ENCODE data around the gene NLRC5.
A peak's percentile ranks its signal among the peaks of the same experiment; 100 is the strongest.

Gene NLRC5

DNA sequence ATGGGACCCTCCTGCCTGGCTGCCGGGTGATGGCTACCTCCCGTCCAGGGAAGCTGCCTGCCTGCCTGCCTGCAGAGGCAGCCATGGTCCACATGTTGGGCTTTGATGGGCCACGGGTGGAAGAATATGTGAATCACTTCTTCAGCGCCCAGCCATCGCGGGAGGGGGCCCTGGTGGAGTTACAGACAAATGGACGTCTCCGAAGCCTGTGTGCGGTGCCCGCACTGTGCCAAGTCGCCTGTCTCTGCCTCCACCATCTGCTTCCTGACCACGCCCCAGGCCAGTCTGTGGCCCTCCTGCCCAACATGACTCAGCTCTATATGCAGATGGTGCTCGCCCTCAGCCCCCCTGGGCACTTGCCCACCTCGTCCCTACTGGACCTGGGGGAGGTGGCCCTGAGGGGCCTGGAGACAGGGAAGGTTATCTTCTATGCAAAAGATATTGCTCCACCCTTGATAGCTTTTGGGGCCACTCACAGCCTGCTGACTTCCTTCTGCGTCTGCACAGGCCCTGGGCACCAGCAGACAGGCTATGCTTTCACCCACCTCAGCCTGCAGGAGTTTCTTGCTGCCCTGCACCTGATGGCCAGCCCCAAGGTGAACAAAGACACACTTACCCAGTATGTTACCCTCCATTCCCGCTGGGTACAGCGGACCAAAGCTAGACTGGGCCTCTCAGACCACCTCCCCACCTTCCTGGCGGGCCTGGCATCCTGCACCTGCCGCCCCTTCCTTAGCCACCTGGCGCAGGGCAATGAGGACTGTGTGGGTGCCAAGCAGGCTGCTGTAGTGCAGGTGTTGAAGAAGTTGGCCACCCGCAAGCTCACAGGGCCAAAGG is 36.8 kb downstream of the NLRC5 start:
- no peak for DNase-seq

DNA sequence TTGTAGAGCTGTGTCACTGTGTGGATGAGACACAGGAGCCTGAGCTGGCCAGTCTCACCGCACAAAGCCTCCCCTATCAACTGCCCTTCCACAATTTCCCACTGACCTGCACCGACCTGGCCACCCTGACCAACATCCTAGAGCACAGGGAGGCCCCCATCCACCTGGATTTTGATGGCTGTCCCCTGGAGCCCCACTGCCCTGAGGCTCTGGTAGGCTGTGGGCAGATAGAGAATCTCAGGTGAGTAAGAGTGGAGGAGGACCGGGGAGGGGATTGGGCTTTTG is 37.4 kb downstream of the NLRC5 start:
- DNase-seq: no peak

DNA sequence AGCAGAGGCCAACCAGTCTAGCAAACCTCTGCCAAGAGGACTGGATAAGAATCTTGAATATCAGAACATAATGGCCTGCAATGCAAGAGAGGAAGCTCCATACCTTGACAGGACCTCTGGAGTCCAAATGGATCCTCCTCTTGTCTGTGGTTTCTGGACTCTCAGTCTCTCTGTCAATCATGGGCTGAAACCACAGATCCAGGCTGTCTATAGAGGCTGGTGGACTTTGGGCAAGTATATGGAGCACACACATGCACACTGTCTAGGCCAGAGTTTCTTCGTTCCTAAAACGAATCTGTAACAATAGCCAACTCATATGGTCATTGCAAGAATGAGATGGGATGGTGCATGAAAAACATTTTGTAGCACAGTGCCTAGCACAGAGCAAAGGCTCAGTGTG is 37.7 kb downstream of the NLRC5 start:
- no peak for DNase-seq

DNA sequence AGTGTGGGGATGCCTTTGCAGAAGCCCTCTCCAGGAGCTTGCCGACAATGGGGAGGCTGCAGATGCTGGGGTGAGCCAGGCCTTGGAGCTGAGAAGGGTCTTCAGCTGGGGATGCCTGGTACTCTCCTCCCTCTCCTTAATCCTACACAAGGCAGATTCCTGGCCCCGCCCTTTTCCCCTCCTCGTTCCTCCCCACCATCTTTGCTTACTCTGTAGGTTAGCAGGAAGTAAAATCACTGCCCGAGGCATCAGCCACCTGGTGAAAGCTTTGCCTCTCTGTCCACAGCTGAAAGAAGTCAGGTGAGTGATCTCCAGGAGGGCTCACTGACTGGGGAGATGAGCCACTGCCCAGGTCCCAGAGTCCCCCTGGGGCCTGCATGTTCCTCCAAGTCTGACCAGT is 38.7 kb downstream of the NLRC5 start:
- no peak for DNase-seq

DNA sequence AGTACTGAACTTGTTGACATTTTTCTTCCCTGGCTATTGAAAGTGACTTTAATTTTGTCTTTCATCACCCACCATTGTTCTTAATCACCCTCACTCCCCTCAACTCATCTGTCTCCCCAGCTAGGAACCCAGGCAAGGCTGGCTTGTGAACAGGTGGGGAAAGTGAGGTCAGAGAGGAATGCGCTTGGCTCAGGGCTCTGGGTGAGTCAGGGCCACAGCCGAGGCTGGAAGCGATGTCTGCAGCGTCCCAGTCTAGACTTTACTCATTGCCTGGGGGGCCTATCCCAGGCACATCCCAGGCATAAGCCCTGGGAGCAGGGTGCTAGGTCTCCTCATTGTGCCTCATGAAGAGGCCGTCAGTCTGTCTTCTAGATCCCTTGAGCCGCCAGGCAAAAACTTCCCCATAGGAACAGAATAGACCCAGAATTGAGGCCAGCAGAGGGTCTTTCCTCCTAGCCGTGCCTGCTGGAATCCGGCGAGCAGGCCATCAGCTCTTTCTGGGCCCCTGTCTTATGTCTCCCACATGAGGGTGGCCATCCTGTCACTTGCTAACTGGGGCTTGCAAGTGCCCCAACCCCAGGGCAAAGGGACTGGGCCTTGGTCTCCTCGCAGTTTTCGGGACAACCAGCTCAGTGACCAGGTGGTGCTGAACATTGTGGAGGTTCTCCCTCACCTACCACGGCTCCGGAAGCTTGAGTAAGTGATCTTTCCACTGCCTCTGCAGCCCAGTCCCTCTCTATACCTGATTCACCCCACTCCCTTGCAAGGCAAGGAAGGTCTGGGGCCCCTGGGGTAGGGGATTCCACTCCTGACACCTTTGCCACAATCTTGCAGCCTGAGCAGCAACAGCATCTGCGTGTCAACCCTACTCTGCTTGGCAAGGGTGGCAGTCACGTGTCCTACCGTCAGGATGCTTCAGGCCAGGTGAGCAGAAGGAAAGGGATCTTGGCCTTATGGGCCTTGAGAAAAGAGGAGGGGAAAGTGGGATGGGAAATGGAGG is 40.1 kb downstream of the NLRC5 start:
- DNase-seq: no peak

DNA sequence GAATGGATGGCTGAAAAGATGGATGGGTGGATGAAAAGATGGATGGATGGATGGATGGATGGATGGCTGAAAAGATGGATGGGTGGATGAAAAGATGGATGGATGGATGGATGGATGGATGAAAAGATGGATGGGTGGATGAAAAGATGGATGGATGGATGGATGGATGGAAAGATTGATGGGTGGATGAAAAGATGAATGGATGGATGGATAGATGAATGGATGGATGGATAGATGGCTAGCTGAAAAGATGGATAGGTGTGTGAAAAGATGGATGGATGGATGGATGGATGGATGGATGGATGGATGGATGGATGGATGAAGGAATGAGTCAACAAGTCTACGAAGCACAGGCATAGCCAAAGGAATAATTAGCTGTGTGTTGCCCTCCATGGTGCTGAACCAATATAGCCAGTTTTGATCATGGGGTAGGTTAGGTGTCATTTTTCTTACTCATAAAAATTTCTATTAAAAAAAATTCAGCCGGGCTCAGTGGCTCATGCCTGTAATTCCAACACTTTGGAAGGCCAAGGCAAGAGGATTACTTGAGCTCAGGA is 41.1 kb downstream of the NLRC5 start:
- no peak for DNase-seq

DNA sequence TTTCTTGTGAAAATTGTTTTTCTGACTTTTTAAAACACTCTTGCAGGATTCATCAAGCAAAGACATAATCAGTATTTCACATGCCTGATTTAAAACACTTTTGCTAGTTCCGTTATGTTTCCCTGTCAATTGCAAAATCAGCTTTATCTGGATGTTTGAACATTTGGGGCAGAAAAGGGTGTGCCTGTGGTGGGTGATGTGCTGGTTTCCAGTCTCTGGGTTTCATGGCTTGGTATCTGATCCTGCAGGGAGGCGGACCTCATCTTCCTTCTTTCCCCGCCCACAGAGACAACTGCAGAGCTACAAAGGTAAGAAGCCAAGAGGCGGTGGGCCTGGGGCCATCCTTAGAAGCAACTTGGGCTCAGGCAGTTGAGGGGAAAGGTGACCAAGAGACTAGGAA is 41.8 kb downstream of the NLRC5 start:
- DNase-seq: no peak

DNA sequence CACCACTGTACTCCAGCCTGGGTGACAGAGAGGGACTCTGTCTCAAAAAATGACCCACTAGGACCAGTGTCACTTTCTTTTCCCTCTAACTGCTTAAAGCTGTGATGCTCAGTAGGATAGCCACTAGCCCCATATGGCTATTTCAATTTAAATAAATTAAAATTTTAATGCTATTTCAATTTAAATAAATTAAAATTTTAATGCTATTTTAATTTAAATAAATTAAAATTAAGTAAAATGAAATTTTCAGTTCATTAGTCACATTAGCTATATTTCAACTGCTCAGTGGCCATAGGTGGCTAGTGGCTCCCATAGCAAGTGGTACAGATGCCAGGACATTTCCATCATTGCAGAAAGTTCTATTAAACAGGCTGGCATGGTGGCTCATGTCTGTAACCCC is 43.0 kb downstream of the NLRC5 start:
- DNase-seq: no peak

DNA sequence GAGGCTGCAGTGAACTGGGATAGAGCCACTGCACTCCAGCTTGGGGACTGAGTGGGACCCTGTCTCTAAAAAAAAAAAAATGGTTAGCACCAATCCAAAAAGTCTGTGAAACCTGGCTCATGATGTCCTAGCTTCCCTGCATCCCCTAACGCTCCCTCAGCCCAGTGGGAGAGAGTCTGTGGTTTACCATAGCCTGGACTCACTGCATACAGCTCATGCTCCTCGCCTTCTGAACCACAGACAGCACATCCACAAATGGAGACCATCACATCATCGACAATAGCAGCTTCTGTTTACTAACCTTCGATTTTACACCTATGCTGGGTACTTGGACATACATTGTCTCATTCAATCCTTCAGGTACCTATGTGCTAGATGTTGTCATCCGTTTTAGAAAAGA is 43.6 kb downstream of the NLRC5 start:
- no peak for DNase-seq

DNA sequence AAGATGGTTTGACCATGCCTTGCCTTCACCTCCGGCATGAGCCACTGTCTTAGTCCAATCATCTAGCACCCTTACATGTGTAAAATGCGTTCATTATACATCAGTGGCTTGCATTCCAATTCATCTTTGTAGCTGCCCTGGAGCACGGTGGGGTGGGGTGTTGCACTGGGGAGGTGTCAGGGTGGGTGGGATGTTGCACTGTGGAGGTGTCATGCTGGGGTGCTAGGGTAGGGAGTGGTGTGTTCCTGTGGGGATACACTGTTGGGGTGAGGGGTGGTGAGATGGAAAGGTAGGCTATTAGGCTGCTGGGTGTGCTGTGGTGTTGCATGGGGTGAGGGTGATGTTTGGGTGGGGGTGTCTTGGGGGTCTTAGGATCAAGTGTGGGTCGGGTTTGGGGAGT is 47.0 kb downstream of the NLRC5 start:
- DNase-seq: no peak

DNA sequence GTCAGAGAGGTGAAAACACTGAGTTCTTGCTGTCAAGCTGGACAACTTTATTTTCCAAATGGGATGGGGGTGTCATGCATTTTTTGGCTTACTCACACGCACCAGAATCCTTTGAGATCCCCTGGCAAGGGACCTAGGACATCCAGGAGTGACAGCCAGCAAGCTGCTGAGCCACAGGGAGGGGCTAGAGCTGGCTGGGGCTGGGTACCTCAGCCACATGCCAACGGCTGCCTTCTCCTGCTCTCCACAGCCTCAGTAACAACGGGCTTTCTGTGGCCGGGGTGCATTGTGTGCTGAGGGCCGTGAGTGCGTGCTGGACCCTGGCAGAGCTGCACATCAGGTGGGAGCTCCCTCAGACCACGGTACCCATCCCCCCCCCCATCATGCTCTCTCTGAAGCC is 47.6 kb downstream of the NLRC5 start:
- no peak for DNase-seq

DNA sequence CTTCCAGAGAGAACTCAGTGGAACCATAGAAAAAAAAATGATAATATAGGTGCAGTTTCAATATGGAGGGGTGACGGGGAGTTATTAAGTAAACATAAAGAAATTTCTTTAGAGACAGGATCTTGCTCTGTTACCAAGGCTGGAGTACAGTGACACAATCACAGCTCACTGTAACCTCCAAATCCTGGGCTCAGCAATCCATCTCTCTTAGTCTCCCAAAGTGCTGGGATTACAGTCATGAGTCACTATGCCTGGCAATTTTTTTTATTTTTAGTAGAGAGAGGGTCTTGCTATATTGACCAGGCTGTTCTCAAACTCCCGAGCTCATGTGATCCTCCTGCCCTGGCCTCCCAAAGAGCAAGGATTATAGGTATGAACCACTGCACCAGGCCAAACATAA is 48.8 kb downstream of the NLRC5 start:
- no peak for DNase-seq

DNA sequence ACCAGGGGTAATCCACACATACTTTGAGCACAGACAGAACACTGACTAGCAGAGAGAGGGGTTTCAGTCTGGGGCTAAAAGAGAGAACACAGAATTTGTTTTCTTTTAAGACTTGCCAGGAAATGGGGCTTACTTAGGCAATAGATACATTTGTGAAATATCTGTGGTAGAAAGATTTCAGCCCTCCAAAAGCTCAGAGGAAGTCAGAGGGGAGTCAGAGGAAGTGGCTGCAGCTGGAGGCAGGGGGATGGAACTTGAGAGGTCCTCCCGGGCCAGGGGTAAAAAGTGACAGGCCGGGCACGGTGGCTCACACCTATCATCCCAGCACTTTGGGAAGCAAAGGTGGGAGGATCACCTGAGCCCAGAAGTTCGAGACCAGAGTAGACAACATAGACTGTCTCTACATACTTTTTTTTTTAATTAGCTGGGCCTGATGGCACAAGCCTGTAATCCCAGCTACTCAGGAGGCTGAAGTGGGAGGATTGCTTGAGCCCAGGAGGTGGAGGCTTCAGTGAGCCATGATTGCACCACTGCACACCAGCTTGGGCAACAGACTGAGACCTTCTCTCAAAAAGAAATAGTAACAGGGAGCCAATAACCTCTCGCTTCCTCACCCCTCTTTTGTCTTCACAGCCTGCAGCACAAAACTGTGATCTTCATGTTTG is 49.9 kb downstream of the NLRC5 start:
- peak in 1 of 2 donors; percentile 8 for DNase-seq

DNA sequence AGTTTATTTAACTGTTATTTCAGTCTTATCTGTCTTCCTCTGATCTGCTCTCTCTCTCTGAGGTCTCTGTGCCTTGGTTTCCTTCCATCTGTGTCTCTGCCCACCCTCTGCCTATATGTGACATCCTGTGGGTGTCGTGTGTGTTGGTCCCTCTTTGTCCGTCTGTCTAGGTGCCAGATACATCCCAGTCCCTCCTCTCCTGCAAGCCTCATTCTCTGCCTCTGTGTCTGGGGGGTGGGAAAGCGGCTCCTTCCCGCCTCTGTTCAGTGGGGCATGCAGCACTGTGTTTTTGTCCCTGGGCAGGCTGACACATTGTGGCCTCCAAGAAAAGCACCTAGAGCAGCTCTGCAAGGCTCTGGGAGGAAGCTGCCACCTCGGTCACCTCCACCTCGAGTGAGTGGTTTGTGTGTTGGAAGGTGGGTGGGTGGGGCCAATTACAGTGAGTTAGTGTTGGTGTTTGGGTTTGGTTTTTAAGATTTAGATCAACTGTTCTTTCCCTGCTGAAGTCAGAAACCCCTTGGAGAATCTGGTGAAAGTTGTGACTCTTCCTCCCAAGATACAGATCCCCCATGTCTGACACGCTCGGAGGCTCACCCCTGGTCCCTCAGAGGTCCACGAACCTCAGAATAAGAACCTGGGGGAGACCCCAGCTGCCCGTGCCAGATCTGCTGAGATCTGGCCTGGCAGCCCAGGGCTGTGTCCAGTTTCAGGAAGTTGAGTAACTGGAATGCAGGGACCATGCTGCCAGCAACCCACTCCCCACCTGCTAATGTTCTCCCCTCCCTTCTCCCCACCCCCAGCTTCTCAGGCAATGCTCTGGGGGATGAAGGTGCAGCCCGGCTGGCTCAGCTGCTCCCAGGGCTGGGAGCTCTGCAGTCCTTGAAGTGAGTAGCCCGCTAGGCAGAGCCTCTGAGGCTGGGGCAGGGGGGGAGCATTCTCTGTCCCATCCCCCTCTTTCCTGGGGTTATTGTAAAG is 52.1 kb downstream of the NLRC5 start:
- no peak for DNase-seq

DNA sequence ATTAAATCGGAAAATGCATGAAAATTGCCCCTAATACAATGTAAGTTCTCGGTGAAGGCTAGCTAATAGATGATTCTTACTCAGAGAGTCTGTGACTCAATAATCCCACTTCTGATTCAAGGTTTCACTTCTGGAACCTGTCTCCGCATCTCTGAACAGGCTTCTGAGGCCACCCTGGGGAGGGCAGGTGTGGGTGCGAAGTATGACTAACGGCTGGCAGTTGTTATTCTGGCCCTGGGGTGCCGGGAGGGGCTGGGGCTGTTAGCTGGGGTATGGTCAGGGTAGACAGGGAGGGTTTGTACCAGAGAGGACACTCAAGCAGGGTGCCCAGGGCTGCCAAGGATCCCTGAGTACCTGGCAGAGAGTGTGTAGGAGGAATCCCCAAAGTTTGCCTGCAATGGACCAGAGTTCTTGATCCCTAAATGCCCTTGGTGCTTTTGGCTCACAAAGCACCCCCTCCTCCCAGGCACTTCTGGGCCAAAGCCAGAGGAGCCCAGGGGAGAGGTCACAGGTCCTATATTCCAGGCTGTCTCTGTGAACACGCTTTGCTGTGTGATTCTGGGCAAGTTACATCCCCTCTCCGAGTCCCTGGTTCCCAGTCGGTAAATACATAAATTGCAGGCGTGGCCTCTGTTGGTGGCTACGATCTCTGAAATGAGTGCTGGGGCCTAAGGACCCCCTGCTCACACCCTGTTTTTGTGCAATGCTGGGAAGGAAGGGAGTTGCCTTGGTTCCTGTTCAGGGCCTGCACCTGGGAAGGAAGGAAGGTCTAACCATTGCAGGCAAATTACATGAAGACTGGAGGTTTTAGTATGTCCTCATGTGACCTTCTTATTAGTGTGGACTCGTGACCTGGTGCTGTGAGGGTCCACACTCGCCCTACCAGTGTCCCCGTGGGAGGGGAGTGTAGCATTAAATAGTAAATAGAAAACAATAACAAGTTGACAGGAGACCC is 53.1 kb downstream of the NLRC5 start:
- DNase-seq: no peak

DNA sequence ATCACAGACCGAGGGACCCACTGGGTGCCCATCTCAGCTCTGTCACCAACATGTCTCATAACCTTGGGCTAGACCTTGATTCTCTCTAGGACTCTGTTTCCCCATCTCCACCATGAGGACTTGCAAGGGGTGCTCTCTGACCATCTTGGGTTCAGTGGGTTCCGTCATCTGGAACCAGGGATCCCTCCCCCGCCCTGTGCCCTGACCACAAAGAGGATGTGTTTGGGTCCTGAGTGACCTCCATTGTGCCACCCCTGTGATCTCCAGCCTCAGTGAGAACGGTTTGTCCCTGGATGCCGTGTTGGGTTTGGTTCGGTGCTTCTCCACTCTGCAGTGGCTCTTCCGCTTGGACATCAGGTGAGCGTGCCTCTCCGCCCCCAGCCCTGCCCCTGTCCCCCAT is 53.9 kb downstream of the NLRC5 start:
- DNase-seq: no peak

DNA sequence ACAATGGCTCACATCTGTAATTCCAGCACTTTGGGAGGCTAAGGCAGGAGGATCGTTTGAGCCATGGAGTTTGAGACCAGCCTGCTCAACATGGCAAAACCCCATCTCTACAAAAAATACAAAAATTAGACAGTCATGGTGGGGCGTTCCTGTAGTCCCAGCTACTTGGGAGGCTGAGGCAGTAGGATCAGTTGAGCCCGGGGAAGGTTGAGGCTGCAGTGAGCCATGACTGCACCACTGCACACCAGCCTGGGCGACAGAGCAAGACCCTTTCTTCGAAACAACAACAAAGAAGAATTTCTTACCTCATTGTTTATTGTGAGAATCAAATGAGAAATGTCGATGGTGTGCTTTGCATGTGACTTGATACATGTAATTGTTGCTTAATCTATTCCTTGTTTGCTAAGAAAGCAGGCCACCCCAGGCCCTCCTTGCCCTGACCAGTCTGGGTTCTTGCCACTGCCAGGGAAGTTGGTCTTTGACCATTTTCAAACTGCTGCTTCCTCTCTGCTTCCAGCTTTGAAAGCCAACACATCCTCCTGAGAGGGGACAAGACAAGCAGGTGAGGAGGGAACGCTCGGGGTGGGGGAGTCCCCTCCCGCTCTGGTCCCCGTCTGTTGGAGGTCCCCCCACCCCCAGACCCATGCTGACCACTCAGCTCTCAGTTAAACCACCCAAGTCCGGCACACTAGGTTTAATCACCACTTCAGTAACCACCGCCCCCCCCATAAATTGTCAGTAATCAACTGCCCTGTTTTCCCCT is 55.8 kb downstream of the NLRC5 start:
- no peak for DNase-seq

DNA sequence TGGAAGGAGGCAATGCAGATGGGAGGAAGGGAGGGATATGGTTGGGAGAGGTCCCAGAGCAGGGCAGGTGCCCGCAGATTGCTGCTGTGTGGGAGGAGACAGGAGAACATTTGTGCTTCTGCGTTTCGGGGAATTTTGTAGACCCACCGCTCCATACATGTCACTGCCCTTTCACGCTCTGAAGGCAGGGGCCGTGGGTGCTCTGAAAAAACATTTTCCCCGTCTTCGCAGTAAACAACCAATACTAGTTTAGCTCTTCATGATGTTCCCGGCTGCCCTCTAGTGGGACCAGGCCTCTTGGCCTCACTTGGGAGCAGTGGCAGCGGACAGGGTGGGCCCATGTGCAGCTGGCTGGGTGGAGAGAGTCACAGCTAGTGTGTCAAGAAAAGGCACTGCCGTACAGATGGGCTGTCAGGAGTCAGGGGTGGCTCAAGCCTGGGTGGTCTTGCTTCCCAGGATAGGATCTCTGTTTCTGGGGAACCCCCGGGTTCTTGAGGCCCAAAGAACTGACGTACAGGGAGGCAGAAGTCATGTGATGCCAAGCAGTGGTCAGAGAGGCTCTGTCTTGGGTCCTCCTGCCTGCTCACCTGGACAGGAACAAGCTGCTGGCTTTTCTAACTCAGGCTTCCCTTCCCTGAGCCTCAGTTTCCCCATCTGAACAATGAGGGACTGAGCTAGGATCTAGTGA is 56.5 kb downstream of the NLRC5 start:
- DNase-seq: peak; percentile 39 to 45

DNA sequence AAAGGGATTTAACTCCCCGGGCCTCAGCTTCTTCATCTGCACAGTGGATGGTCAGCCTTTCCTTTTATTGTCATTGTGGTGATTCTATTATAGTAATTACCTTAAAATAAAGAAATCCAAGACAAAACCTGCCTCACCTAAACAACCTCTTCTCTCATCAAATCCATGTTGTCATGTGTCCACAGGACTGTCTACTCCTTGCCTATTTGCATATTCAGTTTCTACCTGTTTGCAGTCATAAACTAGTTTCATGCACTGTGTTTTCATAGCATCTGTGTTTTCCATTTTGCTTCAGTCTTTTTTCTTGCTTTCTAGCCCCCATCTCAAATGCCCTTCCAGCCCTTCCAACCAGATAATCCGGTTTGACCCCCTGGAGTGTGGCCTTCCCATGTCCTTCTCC is 58.7 kb downstream of the NLRC5 start:
- DNase-seq: no peak
